PC-9 (cell line): Measurements from ENCODE around the gene BGLAP.

ENCODE experiments used
- EZH2 ChIP-seq: fragments of 200-600 bp; sonication (generic); IDR thresholded peaks from 2 replicates; pipeline ENCODE4 v1.8.0; 2017; ENCODE audit warnings: antibody characterized with exemption, low read depth
- TF ChIP-seq, protein P1 (sequence below): fragments of 200-600 bp; sonication (generic); conservative IDR thresholded peaks from 2 replicates; pipeline ENCODE4 v1.6.1; 2017; ENCODE audit warnings: mixed run types, antibody characterized with exemption, mild to moderate bottlenecking, moderate library complexity

DNA sequence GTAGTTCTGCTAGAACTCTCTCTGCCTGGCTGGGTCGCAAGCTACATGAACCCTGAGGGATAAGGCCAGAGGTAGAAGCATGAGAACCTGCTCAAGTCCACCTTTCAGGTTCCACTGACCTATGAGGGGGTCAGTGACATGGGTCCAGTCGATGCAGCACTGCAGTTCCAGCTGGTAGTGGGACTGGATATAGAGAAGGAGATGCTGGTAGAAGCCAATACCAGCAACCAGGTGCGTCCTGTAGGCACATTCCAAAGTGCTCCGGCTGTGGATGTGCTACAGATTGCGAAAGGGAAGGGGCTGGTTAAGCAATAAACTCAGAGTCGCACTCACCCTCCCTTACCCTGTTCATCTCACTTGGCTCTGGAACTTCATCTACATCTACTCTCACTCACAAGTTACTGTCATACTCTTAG is 35.0 kb downstream of the BGLAP start:
- TF ChIP-seq, protein P1, sequence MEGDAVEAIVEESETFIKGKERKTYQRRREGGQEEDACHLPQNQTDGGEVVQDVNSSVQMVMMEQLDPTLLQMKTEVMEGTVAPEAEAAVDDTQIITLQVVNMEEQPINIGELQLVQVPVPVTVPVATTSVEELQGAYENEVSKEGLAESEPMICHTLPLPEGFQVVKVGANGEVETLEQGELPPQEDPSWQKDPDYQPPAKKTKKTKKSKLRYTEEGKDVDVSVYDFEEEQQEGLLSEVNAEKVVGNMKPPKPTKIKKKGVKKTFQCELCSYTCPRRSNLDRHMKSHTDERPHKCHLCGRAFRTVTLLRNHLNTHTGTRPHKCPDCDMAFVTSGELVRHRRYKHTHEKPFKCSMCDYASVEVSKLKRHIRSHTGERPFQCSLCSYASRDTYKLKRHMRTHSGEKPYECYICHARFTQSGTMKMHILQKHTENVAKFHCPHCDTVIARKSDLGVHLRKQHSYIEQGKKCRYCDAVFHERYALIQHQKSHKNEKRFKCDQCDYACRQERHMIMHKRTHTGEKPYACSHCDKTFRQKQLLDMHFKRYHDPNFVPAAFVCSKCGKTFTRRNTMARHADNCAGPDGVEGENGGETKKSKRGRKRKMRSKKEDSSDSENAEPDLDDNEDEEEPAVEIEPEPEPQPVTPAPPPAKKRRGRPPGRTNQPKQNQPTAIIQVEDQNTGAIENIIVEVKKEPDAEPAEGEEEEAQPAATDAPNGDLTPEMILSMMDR, result no peak
- no peak for TF ChIP-seq EZH2
